HCT116 (cell line): ENCODE results near the gene PSD. TPM values are rescaled to one million over a fixed set of nuclear protein-coding genes. Genes with fewer than 3 reads are reported as not detected.
A peak's percentile ranks its signal among the peaks of the same experiment; 100 is the strongest.

Experiments used
- ATAC-seq: fragments of 200-7000 bp; cut with Tn5 transposase; 2 replicates; pipeline ENCODE4 v1.9.1; 2020; ENCODE audit warnings: mild to moderate bottlenecking, moderate library complexity
- BruUV-seq: library from RNA; stranded (reverse); fragments of 400-500 nt; replicated peaks from 2 replicates; lab custom pipeline; 2021; lab: Mats Ljungman, UMichigan
- CTCF ChIA-PET: fragments of 300-600 bp; sonication (Branson Sonifier 250); formaldehyde crosslinking; loops from one replicate; lab custom pipeline; 2021; ENCODE audit warnings: antibody characterized with exemption; lab: Charles Lee
- POLR2A ChIA-PET: fragments of 300-600, 350-600 bp; sonication (Branson Sonifier 250); formaldehyde crosslinking; loops from one replicate; lab custom pipeline; 2021; ENCODE audit warnings: antibody characterized with exemption; lab: Charles Lee
- RAD21 ChIA-PET, 2 experiments: fragments of 300-600 bp; sonication (Branson Sonifier 250); formaldehyde crosslinking; loops; one replicate each; lab custom pipeline; 2023; ENCODE audit warnings: low total read pairs in 2 of 2; ENCODE audit not compliant: uncharacterized antibody in 2 of 2, unreplicated experiment in 2 of 2, low non-redundant PET in 1 of 2; lab: Charles Lee
- DNase-seq: peaks from one replicate; pipeline ENCODE4 v3.0.0-alpha.2; 2010; ENCODE audit warnings: low read depth, low spot score
- H2AFZ ChIP-seq: fragments of 200-600 bp; shearing (Covaris generic), sonication (generic); 2 replicates; pipeline ENCODE4 v1.6.1; 2017; ENCODE audit warnings: low read depth, mixed run types, mixed read lengths, antibody characterized with exemption, low read length; ENCODE audit not compliant: poor library complexity, severe bottlenecking
- H3K27ac ChIP-seq: 2 replicates; pipeline ENCODE4 v1.5.1; 2012; ENCODE audit warnings: low read depth, low read length
- H3K27me3 ChIP-seq: fragments of 200-600 bp; sonication (generic); 2 replicates; pipeline ENCODE4 v1.6.1; 2016; ENCODE audit warnings: mixed run types, low read length, mixed read lengths; ENCODE audit not compliant: insufficient read depth
- H3K36me3 ChIP-seq, 2 experiments: fragments of 200-500 bp in 1 of 2; fragments of 200-600 bp in 1 of 2; sonication (Bioruptor generic) in 1 of 2; sonication (generic) in 1 of 2; 2 replicates each; pipeline versions ENCODE4 v1.5.1 to v1.6.1; 2014 to 2016; ENCODE audit warnings: low read length in 2 of 2, inconsistent platforms in 1 of 2, mixed read lengths in 1 of 2, mixed run types in 1 of 2; ENCODE audit not compliant: insufficient read depth in 2 of 2, control insufficient read depth in 1 of 2
- H3K4me1 ChIP-seq, 2 experiments: fragments of 200-600 bp in 1 of 2; sonication (generic) in 1 of 2; 2 replicates each; pipeline versions ENCODE4 v1.5.1 to v1.6.1; 2012 to 2017; ENCODE audit warnings: low read length in 2 of 2, inconsistent platforms in 1 of 2, mild to moderate bottlenecking in 1 of 2, mixed read lengths in 1 of 2, mixed run types in 1 of 2, moderate library complexity in 1 of 2; ENCODE audit not compliant: insufficient read depth in 2 of 2, control insufficient read depth in 1 of 2
- H3K4me2 ChIP-seq: fragments of 200-600 bp; sonication (generic); 2 replicates; pipeline ENCODE4 v1.6.1; 2017; ENCODE audit warnings: mixed run types, low read length, mixed read lengths
- H3K4me3 ChIP-seq, 2 experiments: fragments of 200-600 bp in 1 of 2; sonication (generic) in 1 of 2; replicated peaks in 1 of 2; 2 replicates each; pipeline ENCODE4 v1.5.1; 2011 to 2016; ENCODE audit warnings: low read length in 2 of 2, control low read depth in 1 of 2, low read depth in 1 of 2, mild to moderate bottlenecking in 1 of 2, mixed read lengths in 1 of 2, mixed run types in 1 of 2
- H3K79me2 ChIP-seq: fragments of 200-600 bp; sonication (generic); 2 replicates; pipeline ENCODE4 v1.6.1; 2017; ENCODE audit warnings: mild to moderate bottlenecking, mixed run types, low read length, moderate library complexity, mixed read lengths; ENCODE audit not compliant: insufficient read depth
- H3K9ac ChIP-seq: fragments of 200-600 bp; sonication (generic); 2 replicates; pipeline ENCODE4 v1.6.1; 2016; ENCODE audit warnings: low read length, mixed read lengths
- H3K9me2 ChIP-seq: fragments of 200-600 bp; sonication (generic), shearing (Covaris generic); 2 replicates; pipeline ENCODE4 v1.6.1; 2017; ENCODE audit warnings: mixed run types, mild to moderate bottlenecking, moderate library complexity; ENCODE audit not compliant: insufficient read depth
- H3K9me3 ChIP-seq, 2 experiments: fragments of 200-500 bp in 1 of 2; fragments of 200-600 bp in 1 of 2; sonication (Bioruptor generic) in 1 of 2; sonication (generic) in 1 of 2; 2 replicates each; pipeline ENCODE4 v1.6.1; 2014 to 2017; ENCODE audit warnings: low read length in 2 of 2, mixed read lengths in 2 of 2, inconsistent platforms in 1 of 2, low read depth in 1 of 2, mild to moderate bottlenecking in 1 of 2, mixed run types in 1 of 2, moderate library complexity in 1 of 2; ENCODE audit not compliant: control insufficient read depth in 1 of 2, insufficient read depth in 1 of 2
- H4K20me1 ChIP-seq: fragments of 200-600 bp; sonication (generic), shearing (Covaris generic); 2 replicates; pipeline ENCODE4 v1.6.1; 2017; ENCODE audit warnings: mixed run types, mild to moderate bottlenecking, moderate library complexity; ENCODE audit not compliant: insufficient read depth
- ATF3 ChIP-seq: IDR thresholded peaks from 2 replicates; pipeline ENCODE4 v1.6.1; 2012
- CBX3 ChIP-seq: IDR thresholded peaks from 2 replicates; pipeline ENCODE4 v1.6.1; 2012; ENCODE audit warnings: low read depth
- CEBPB ChIP-seq: IDR thresholded peaks from 2 replicates; pipeline ENCODE4 v1.6.1; 2012; ENCODE audit warnings: low read depth
- CTCF ChIP-seq, 3 experiments: fragments of 200-600 bp in 1 of 3; sonication (generic) in 1 of 3; IDR thresholded peaks in 2 of 3; conservative IDR thresholded peaks in 1 of 3; 2 replicates each; pipeline ENCODE4 v1.5.1; 2012 to 2017; ENCODE audit warnings: low read depth in 2 of 3, low read length in 2 of 3, antibody characterized with exemption in 1 of 3, borderline replicate concordance in 1 of 3, control low read depth in 1 of 3, mild to moderate bottlenecking in 1 of 3, mixed read lengths in 1 of 3, mixed run types in 1 of 3, moderate library complexity in 1 of 3; ENCODE audit not compliant: insufficient read depth in 1 of 3
- EGR1 ChIP-seq: IDR thresholded peaks from 2 replicates; pipeline ENCODE4 v1.6.1; 2012; ENCODE audit warnings: low read depth
- ELF1 ChIP-seq: IDR thresholded peaks from 2 replicates; pipeline ENCODE4 v1.6.1; 2012; ENCODE audit warnings: low read depth, borderline replicate concordance
- EZH2 ChIP-seq: fragments of 200-600 bp; sonication (generic); IDR thresholded peaks from 2 replicates; pipeline ENCODE4 v1.6.1; 2017; ENCODE audit warnings: antibody characterized with exemption, mixed run types
- FOSL1 ChIP-seq: IDR thresholded peaks from 2 replicates; pipeline ENCODE4 v1.6.1; 2012; ENCODE audit warnings: low read depth
- JUND ChIP-seq: IDR thresholded peaks from 2 replicates; pipeline ENCODE4 v1.6.1; 2012
- POLR2A ChIP-seq: IDR thresholded peaks from 2 replicates; pipeline ENCODE4 v1.7.0; 2011; ENCODE audit warnings: borderline replicate concordance; ENCODE audit not compliant: insufficient read depth, insufficient read length; ENCODE audit errors: extremely low read depth
- POLR2AphosphoS5 ChIP-seq: IDR thresholded peaks from 2 replicates; pipeline ENCODE4 v1.6.1; 2011; ENCODE audit warnings: mild to moderate bottlenecking, low read depth, low read length, moderate library complexity
- RAD21 ChIP-seq: IDR thresholded peaks from 2 replicates; pipeline ENCODE4 v1.6.1; 2012; ENCODE audit warnings: low read depth, mild to moderate bottlenecking
- REST ChIP-seq: IDR thresholded peaks from 2 replicates; pipeline ENCODE4 v1.6.1; 2012; ENCODE audit warnings: low read depth
- SIN3A ChIP-seq: IDR thresholded peaks from 2 replicates; pipeline ENCODE4 v1.6.1; 2012; ENCODE audit warnings: low read depth
- SP1 ChIP-seq: IDR thresholded peaks from 2 replicates; pipeline ENCODE4 v1.6.1; 2012; ENCODE audit warnings: low read depth
- SRF ChIP-seq: IDR thresholded peaks from 2 replicates; pipeline ENCODE4 v1.6.1; 2012; ENCODE audit warnings: low read depth
- TCF7L2 ChIP-seq: IDR thresholded peaks from 2 replicates; pipeline ENCODE4 v1.7.0; 2011; ENCODE audit warnings: borderline replicate concordance, inconsistent platforms; ENCODE audit not compliant: insufficient read depth, insufficient read length; ENCODE audit errors: extremely low read depth
- ZBTB33 ChIP-seq: IDR thresholded peaks from 2 replicates; pipeline ENCODE4 v1.6.1; 2011; ENCODE audit warnings: mild to moderate bottlenecking, low read length, moderate library complexity; ENCODE audit not compliant: insufficient replicate concordance; ENCODE audit errors: extremely low read depth
- ZFX ChIP-seq: fragments of 450-650 bp; IDR thresholded peaks from 2 replicates; pipeline ENCODE4 v1.6.1; 2017
- intact Hi-C: fragments of 100-400 bp; cut with micrococcal nuclease; formaldehyde crosslinking; loops from 2 replicates; pipeline ENCODE4 v1.10.0; 2022
- total RNA-seq: library from RNA; stranded (reverse); gene quantifications from one replicate; pipeline ENCODE4 v1.2.1, GENCODE V29; 2021; ENCODE audit not compliant: unreplicated experiment

PSD gene
- total RNA-seq, 1 experiment from 2014 or later: 9.7 TPM

GRCh38 chr10:102400076-102400475 lies 18.5 kb downstream of the PSD start:
- Histone ChIP-seq H4K20me1 (no peaks in the 10 kb centered on the region), H3K9ac (peak overlapping the region; percentile 81), H3K27ac (peak overlapping the region; percentile 52), H3K36me3 (peaks cover 11 to 26% of the 10 kb centered on the region in 2 experiments; a peak in 3 of 4 replicates), H3K4me3 (peak overlapping the region; percentile 45 to 63; a peak in 3 of 4 replicates), H2AFZ (no peak overlapping the region), H3K9me3 (no peaks in the 10 kb centered on the region), H3K27me3 (no peaks in the 10 kb centered on the region), H3K4me1 (peaks cover 21 to 67% of the 10 kb centered on the region in 2 experiments), H3K4me2 (peak overlapping the region; percentile 88), H3K9me2 (no peaks in the 10 kb centered on the region), H3K79me2 (peaks cover 13% of the 10 kb centered on the region; the same call in 1 of the 2 replicates)
- ChIA-PET RAD21 (interaction anchor here in 1 of 2 experiments (2.3 kb wide), 1 partner anchor 170 kb away, joined by 8 read pairs; no protein-coding TSS in a partner anchor), POLR2A (interaction anchor here (0.5 to 3.5 kb wide), 5 partner anchors 21 to 1520 kb away, joined by 3 to 15 read pairs (median 6); partner anchors contain the start of gene FBXL15), CTCF (interaction anchor here (1.0 to 9.3 kb wide), 9 partner anchors 9 to 231 kb away, joined by 3 to 154 read pairs (median 13); partner anchors contain the start of genes ACTR1A, ELOVL3 and FBXL15)
- ATAC-seq (no peak), DNase-seq (no peak)
- intact Hi-C loops: no loop called here
- BruUV-seq: no TSS peak
- no peak for TF ChIP-seq CTCF (IDR thresholded peaks at IDR 0.05 in 2 of 3, conservative IDR thresholded peaks at IDR 0.05 in 1 of 3; ENCODE audit: borderline replicate concordance in 1 of 3, insufficient read depth in 1 of 3, low read depth in 2 of 3, low read length in 2 of 3)
- no peak for TF ChIP-seq CEBPB
- TF ChIP-seq POLR2A: no peak
- TF ChIP-seq FOSL1: no peak
- TF ChIP-seq RAD21: no peak
- TF ChIP-seq ELF1: no peak
- TF ChIP-seq CBX3: no peak
- no peak for TF ChIP-seq SRF
- no peak for TF ChIP-seq SIN3A
- no peak for TF ChIP-seq EZH2
- no peak for TF ChIP-seq ZBTB33
- no peak for TF ChIP-seq ZFX
- TF ChIP-seq POLR2AphosphoS5: no peak
- no peak for TF ChIP-seq EGR1
- TF ChIP-seq REST: no peak
- TF ChIP-seq SP1: no peak
- TF ChIP-seq ATF3: no peak
- TF ChIP-seq TCF7L2: no peak
- TF ChIP-seq JUND: no peak
- TF ChIP-seq, all 23 proteins: peak for 0
